Activated naive CD4-positive, alpha-beta T cell treated with anti-CD3 and anti-CD28 coated beads, Interleukin-2, amount 50 U/mL, for 24 hours (primary cell): ENCODE results near the gene GFI1.
"Not testable (repeated sequence)": the region's sequence is repeated elsewhere in the genome, so short reads cannot be mapped to it uniquely, and the experiment has no call there.

Source experiments
- H3K27ac Mint-ChIP-seq: one replicate; pipeline ENCODE4 v1.8.0; 2021; ENCODE audit warnings: mild to moderate bottlenecking, mixed read lengths
- H3K27me3 Mint-ChIP-seq: one replicate; pipeline ENCODE4 v1.8.0; 2021; ENCODE audit warnings: mixed read lengths
- H3K36me3 Mint-ChIP-seq: one replicate; pipeline ENCODE4 v1.8.0; 2021; ENCODE audit warnings: mixed read lengths
- H3K4me1 Mint-ChIP-seq: one replicate; pipeline ENCODE4 v1.8.0; 2021; ENCODE audit warnings: mixed read lengths
- H3K4me3 Mint-ChIP-seq: one replicate; pipeline ENCODE4 v1.8.0; 2021; ENCODE audit warnings: mild to moderate bottlenecking, mixed read lengths
- H3K9me3 Mint-ChIP-seq: one replicate; pipeline ENCODE4 v1.8.0; 2021; ENCODE audit warnings: mixed read lengths

The GFI1 gene

DNA sequence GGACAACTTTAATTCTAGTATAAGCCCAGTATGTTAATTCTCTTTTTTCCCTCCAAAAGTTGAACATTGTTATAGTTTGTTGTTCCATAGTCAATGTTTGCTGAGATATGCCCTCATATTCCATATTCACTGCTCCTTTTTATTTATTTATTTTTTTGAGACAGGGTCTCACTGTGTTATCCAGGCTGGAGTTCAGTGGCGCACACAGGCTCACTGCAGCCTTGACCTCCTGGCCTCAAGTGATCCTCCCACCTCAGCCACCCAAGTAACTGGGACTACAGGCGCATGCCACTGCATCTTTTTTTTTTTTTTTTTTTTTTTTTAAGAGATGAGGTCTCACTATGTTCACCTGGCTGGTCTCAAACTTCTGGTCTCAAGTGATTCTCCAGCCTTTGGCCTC, 38.7 kb downstream of the GFI1 start:
- H3K36me3 Mint-ChIP-seq = no peaks in the 10 kb centered on the region

GRCh38 chr1:92447033-92447681, 39.6 kb downstream of the GFI1 start:
- Mint-ChIP-seq H3K27me3 (no peaks in the 10 kb centered on the region), H3K9me3 (no peaks in the 10 kb centered on the region), H3K27ac (no peak overlapping the region), H3K36me3 (no peaks in the 10 kb centered on the region), H3K4me1 (peaks cover 3% of the 10 kb centered on the region), H3K4me3 (no peak overlapping the region)

More for the DNA sequence above, 38.7 kb downstream of the GFI1 start:
- no peaks in the 10 kb centered on the region for H3K9me3 Mint-ChIP-seq
- H3K27me3 Mint-ChIP-seq = no peaks in the 10 kb centered on the region
- peaks cover 3% of the 10 kb centered on the region for H3K4me1 Mint-ChIP-seq
- no peak overlapping the region for H3K27ac Mint-ChIP-seq
- H3K4me3 Mint-ChIP-seq = no peak overlapping the region

DNA sequence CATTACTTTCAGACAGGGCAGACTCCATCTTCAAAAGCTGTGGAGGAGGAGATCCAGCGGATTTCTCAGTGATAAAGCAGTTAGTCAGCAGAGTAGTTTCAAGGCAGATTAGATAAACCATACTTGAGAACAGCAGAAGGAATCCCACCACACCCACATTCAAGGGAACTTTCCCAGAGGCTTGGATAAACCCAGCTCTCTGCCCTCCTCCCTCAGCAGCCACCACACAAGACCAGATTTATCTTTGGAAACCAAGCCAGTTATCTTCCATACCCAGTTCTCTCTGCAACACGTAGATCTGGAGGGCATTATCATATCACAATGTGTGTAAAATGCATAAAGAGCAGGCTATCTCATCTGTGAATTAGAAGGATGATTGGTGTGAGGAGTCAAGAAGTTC, 40.2 kb downstream of the GFI1 start:
- peaks cover 3% of the 10 kb centered on the region for H3K4me1 Mint-ChIP-seq
- H3K36me3 Mint-ChIP-seq = no peaks in the 10 kb centered on the region
- no peaks in the 10 kb centered on the region for H3K27me3 Mint-ChIP-seq
- H3K27ac Mint-ChIP-seq = no peak overlapping the region
- no peaks in the 10 kb centered on the region for H3K9me3 Mint-ChIP-seq
- no peak overlapping the region for H3K4me3 Mint-ChIP-seq

- H3K27ac Mint-ChIP-seq = no peak overlapping the region
- no peak overlapping the region for H3K4me3 Mint-ChIP-seq
- H3K4me1 Mint-ChIP-seq = peaks cover 3% of the 10 kb centered on the region
- H3K9me3 Mint-ChIP-seq = no peaks in the 10 kb centered on the region
- H3K36me3 Mint-ChIP-seq = no peaks in the 10 kb centered on the region
- no peaks in the 10 kb centered on the region for H3K27me3 Mint-ChIP-seq
These were observed 40.9 kb downstream of the GFI1 start for GRCh38 chr1:92445865-92446264.

GRCh38 chr1:92444351-92444750, 42.4 kb downstream of the GFI1 start:
- H3K27ac Mint-ChIP-seq = no peak overlapping the region
- no peaks in the 10 kb centered on the region for H3K27me3 Mint-ChIP-seq
- H3K9me3 Mint-ChIP-seq = no peaks in the 10 kb centered on the region
- H3K36me3 Mint-ChIP-seq = no peaks in the 10 kb centered on the region
- H3K4me1 Mint-ChIP-seq = peaks cover 5% of the 10 kb centered on the region
- no peak overlapping the region for H3K4me3 Mint-ChIP-seq

DNA sequence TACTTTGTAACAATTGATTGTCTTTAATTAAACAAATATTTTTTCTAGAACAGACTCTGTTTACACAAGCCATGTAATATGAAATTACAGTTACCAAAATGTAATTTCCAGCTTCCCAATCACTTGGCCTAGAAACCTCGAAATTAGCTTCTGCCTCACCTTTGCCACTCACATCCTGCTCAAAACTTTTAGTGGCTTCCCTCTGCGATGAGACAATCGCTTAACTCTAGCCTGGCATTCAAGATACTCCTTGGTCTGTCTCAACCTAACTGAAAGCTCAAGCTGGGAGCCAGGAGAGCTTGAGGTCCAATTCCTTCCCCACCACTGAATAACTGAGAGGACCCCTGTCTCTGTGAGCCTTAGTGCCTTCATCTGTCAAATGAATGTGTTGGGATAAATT, 42.8 kb downstream of the GFI1 start:
- Mint-ChIP-seq H3K9me3 (no peaks in the 10 kb centered on the region), H3K4me3 (no peak overlapping the region), H3K27me3 (no peaks in the 10 kb centered on the region), H3K4me1 (peaks cover 7% of the 10 kb centered on the region), H3K27ac (no peak overlapping the region), H3K36me3 (no peaks in the 10 kb centered on the region)

DNA sequence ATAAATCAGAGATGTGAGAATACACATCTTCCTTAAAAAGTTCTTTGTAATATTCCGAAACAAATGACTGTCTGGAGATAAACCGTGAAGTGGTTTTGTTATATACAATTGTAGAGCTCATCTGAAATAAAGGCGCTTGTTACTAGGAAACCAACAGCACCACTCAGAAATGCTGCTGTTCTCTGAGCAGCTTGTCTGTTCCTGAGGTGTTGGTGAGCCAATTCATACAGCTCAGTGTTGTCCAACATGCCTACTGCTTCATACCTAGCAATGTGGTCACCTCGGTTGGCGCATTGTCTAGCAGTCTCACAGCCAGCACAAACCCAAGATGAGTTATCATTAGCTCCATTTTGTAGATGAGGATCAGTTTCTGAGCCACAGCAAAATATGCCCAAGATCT, 44.4 kb downstream of the GFI1 start:
- Mint-ChIP-seq H3K4me3 (no peak overlapping the region), H3K36me3 (no peaks in the 10 kb centered on the region), H3K9me3 (no peaks in the 10 kb centered on the region), H3K4me1 (peaks cover 7% of the 10 kb centered on the region), H3K27ac (no peak overlapping the region), H3K27me3 (no peaks in the 10 kb centered on the region)

DNA sequence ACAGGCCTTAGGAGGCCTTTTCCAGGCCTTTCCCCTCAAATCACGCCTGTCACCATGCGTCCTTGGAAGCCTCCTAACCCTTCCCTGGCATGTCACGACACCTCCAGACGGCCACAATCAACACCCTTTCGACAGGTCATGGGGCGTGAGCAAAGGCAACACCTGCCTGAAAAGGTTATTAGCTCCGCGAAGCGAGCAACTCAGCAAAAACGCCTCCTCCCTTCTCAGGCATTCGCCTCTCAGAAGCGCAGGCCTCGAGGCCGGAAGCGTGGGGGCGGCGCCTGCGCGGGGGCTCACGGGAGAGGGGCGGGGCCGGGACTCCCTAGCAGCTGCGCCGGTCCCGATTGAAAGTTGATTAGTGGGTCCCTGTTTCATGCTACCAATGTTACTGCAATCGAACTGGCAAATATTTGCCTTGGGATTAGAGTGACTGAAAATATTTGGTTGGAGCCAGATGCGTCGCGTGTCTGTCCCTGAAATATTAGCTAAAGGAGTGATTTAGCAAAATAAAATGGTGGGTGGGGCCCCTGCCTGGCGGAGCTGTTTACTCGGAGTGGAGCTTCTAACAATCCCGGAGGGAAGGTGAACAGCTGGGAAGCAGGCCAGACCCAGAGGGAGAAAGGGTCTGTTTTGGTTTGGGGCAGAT, 44.9 kb downstream of the GFI1 start:
- Mint-ChIP-seq H3K36me3 (no peaks in the 10 kb centered on the region), H3K9me3 (no peaks in the 10 kb centered on the region), H3K27me3 (no peaks in the 10 kb centered on the region), H3K27ac (no peak overlapping the region), H3K4me3 (no peak overlapping the region), H3K4me1 (peaks cover 7% of the 10 kb centered on the region)

- Mint-ChIP-seq H3K4me3 (no peak overlapping the region), H3K27ac (no peak overlapping the region), H3K9me3 (no peaks in the 10 kb centered on the region), H3K36me3 (no peaks in the 10 kb centered on the region), H3K27me3 (no peaks in the 10 kb centered on the region), H3K4me1 (peaks cover 4% of the 10 kb centered on the region)
These were observed 45.4 kb downstream of the GFI1 start for GRCh38 chr1:92441316-92441696.

- no peak overlapping the region for H3K4me3 Mint-ChIP-seq
- H3K27ac Mint-ChIP-seq = no peak overlapping the region
- H3K36me3 Mint-ChIP-seq = no peaks in the 10 kb centered on the region
- peaks cover 4% of the 10 kb centered on the region for H3K4me1 Mint-ChIP-seq
- no peaks in the 10 kb centered on the region for H3K9me3 Mint-ChIP-seq
- H3K27me3 Mint-ChIP-seq = no peaks in the 10 kb centered on the region
These were observed 47.4 kb downstream of the GFI1 start for GRCh38 chr1:92439291-92439690.

DNA sequence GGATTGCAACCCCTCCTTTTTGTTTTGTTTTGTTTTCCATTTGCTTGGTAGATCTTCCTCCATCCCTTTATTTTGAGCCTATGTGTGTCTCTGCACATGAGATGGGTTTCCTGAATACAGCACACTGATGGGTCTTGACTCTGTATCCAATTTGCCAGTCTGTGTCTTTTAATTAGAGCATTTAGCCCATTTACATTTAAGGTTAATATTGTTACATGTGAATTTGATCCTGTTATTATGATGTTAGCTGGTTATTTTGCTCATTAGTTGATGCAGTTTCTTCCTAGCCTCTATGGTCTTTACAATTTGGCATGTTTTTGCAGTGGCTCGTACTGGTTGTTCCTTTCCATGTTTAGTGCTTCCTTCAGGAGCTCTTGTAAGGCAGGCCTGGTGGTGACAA, 52.2 kb downstream of the GFI1 start:
- H3K4me1 Mint-ChIP-seq, H3K4me3 Mint-ChIP-seq, H3K27ac Mint-ChIP-seq, H3K36me3 Mint-ChIP-seq, H3K9me3 Mint-ChIP-seq, H3K27me3 Mint-ChIP-seq: not testable (repeated sequence)

GRCh38 chr1:92430030-92430429, 56.7 kb downstream of the GFI1 start:
- Mint-ChIP-seq H3K27ac (no peak overlapping the region), H3K4me1 (no peaks in the 10 kb centered on the region), H3K36me3 (no peaks in the 10 kb centered on the region), H3K4me3 (no peak overlapping the region), H3K27me3 (no peaks in the 10 kb centered on the region), H3K9me3 (no peaks in the 10 kb centered on the region)

- H3K9me3 Mint-ChIP-seq = no peaks in the 10 kb centered on the region
- no peaks in the 10 kb centered on the region for H3K27me3 Mint-ChIP-seq
- no peak overlapping the region for H3K27ac Mint-ChIP-seq
- no peaks in the 10 kb centered on the region for H3K36me3 Mint-ChIP-seq
- H3K4me3 Mint-ChIP-seq = no peak overlapping the region
- H3K4me1 Mint-ChIP-seq = no peaks in the 10 kb centered on the region
These were observed 61.1 kb downstream of the GFI1 start for GRCh38 chr1:92425617-92426016.
